NCI-H1694 (cell line): ENCODE measurements around the gene KRTAP10-10.
A peak's percentile ranks its signal among the peaks of the same experiment; 100 is the strongest.
"Not testable (repeated sequence)": the region's sequence is repeated elsewhere in the genome, so short reads cannot be mapped to it uniquely, and the experiment has no call there.

ENCODE experiments used
- DNase-seq: peaks from one replicate; lab custom pipeline; 2025; lab: John Stamatoyannopoulos, UW

Gene KRTAP10-10

GRCh38 chr21:44650973-44651675 is 14.0 kb downstream of the KRTAP10-10 start:
- no peak for DNase-seq

- no peak for DNase-seq
Measured at GRCh38 chr21:44653123-44653522, 16.0 kb downstream of the KRTAP10-10 start.

GRCh38 chr21:44653656-44654575 is 16.8 kb downstream of the KRTAP10-10 start:
- no peak for DNase-seq

- DNase-seq, result no peak
Measured at GRCh38 chr21:44654576-44655175, 17.5 kb downstream of the KRTAP10-10 start, which contains the start of gene KRTAP12-4. KRTAP12-4 (minus strand) TSS chr21:44654659; CDS start chr21:44654614, 45 bp downstream.

- DNase-seq, result no peak
Measured at GRCh38 chr21:44656868-44657267, 19.7 kb downstream of the KRTAP10-10 start.

- peak; percentile 37 for DNase-seq
Measured at GRCh38 chr21:44657635-44658540, 20.7 kb downstream of the KRTAP10-10 start, which contains the start of gene KRTAP12-3. KRTAP12-3 (plus strand) TSS chr21:44657932; CDS start chr21:44657980, 48 bp downstream.

- no peak for DNase-seq
Measured at GRCh38 chr21:44658541-44658910, 21.4 kb downstream of the KRTAP10-10 start.

- no peak for DNase-seq
Measured at GRCh38 chr21:44658913-44659595, 21.9 kb downstream of the KRTAP10-10 start.

GRCh38 chr21:44661567-44661966 is 24.4 kb downstream of the KRTAP10-10 start:
- DNase-seq, result not testable (repeated sequence)

- no peak for DNase-seq
Measured at GRCh38 chr21:44664691-44665090, 27.5 kb downstream of the KRTAP10-10 start.

- DNase-seq, result peak; percentile 42
Measured at GRCh38 chr21:44666401-44667320, 29.5 kb downstream of the KRTAP10-10 start, which contains the start of gene KRTAP12-2. KRTAP12-2 (minus strand) TSS chr21:44666927; CDS start chr21:44666886, 41 bp downstream.

- DNase-seq, result no peak
Measured at GRCh38 chr21:44667612-44668011, 30.5 kb downstream of the KRTAP10-10 start.

GRCh38 chr21:44670642-44671432 is 33.7 kb downstream of the KRTAP10-10 start:
- DNase-seq, result no peak

GRCh38 chr21:44671911-44672310 is 34.8 kb downstream of the KRTAP10-10 start:
- no peak for DNase-seq

- no peak for DNase-seq
Measured at GRCh38 chr21:44677881-44678280, 40.7 kb downstream of the KRTAP10-10 start.

GRCh38 chr21:44681152-44681551 is 44.0 kb downstream of the KRTAP10-10 start:
- no peak for DNase-seq

- peak; percentile 51 for DNase-seq
Measured at GRCh38 chr21:44681861-44682579, 44.9 kb downstream of the KRTAP10-10 start, which contains the start of gene KRTAP12-1. KRTAP12-1 (minus strand) TSS chr21:44682163; CDS start chr21:44682123, 40 bp downstream.
